CD4-positive, alpha-beta T cell (primary cell): ENCODE results near the gene ABCC8. TPM values are rescaled to one million over a fixed set of nuclear protein-coding genes. Genes with fewer than 3 reads are reported as not detected.

ENCODE experiments used
- ATAC-seq: fragments of 200-7000 bp; cut with Tn5 transposase; one replicate; pipeline ENCODE4 v1.10.0; 2022; ENCODE audit warnings: mild to moderate bottlenecking; ENCODE audit not compliant: poor library complexity
- CTCF ChIA-PET: fragments of 350-600 bp; sonication (Branson Sonifier 250); formaldehyde crosslinking; loops from one replicate; lab custom pipeline; 2021; ENCODE audit warnings: antibody characterized with exemption, inconsistent platforms; lab: Charles Lee
- POLR2A ChIA-PET: fragments of 350-600 bp; sonication (Branson Sonifier 250); formaldehyde crosslinking; loops from one replicate; lab custom pipeline; 2021; ENCODE audit warnings: antibody characterized with exemption, inconsistent platforms; lab: Charles Lee
- DNase-seq, 14 experiments: peaks; one replicate each; pipeline ENCODE4 v3.0.0-alpha.2; 2013 to 2020; ENCODE audit warnings: mixed read lengths in 2 of 14
- H3K27ac ChIP-seq, 2 donors: one replicate each; pipeline versions ENCODE4 v1.5.1 to v1.7.0; 2013; ENCODE audit warnings: low read length in 2 of 2, low read depth in 1 of 2, mild to moderate bottlenecking in 1 of 2
- H3K27me3 ChIP-seq, 2 experiments: 1 replicate in 1 of 2; 2 replicates in 1 of 2; pipeline versions ENCODE4 v1.6.1 to v1.7.0; 2013; ENCODE audit warnings: low read length in 2 of 2, control low read depth in 1 of 2, mild to moderate bottlenecking in 1 of 2, moderate library complexity in 1 of 2; ENCODE audit not compliant: insufficient read depth in 2 of 2, control insufficient read depth in 1 of 2
- H3K36me3 ChIP-seq: one replicate; pipeline ENCODE4 v1.6.1; 2013; ENCODE audit warnings: low read length, control low read depth; ENCODE audit not compliant: insufficient read depth
- H3K4me1 ChIP-seq: one replicate; pipeline ENCODE4 v1.6.1; 2013; ENCODE audit warnings: low read length, control low read depth; ENCODE audit not compliant: insufficient read depth
- H3K4me3 ChIP-seq: one replicate; pipeline ENCODE4 v1.5.1; 2013; ENCODE audit warnings: mild to moderate bottlenecking, low read length, moderate library complexity
- H3K9me3 ChIP-seq, 2 experiments: 1 replicate in 1 of 2; 2 replicates in 1 of 2; pipeline versions ENCODE4 v1.6.1 to v1.7.0; 2013; ENCODE audit warnings: low read length in 2 of 2, mild to moderate bottlenecking in 2 of 2, control low read depth in 1 of 2, moderate library complexity in 1 of 2; ENCODE audit not compliant: control insufficient read depth in 1 of 2, insufficient read depth in 1 of 2
- H3K27ac Mint-ChIP-seq: one replicate; pipeline ENCODE4 v1.8.0; 2020; ENCODE audit warnings: mixed read lengths
- H3K27me3 Mint-ChIP-seq: one replicate; pipeline ENCODE4 v1.8.0; 2021; ENCODE audit warnings: mixed read lengths
- H3K36me3 Mint-ChIP-seq: one replicate; pipeline ENCODE4 v1.8.0; 2021; ENCODE audit warnings: low read depth, mixed read lengths
- H3K4me1 Mint-ChIP-seq: one replicate; pipeline ENCODE4 v1.8.0; 2021; ENCODE audit warnings: low read depth, mixed read lengths
- H3K4me3 Mint-ChIP-seq: one replicate; pipeline ENCODE4 v1.8.0; 2020; ENCODE audit warnings: mild to moderate bottlenecking, mixed read lengths
- H3K9me3 Mint-ChIP-seq: one replicate; pipeline ENCODE4 v1.8.0; 2020; ENCODE audit warnings: mixed read lengths
- intact Hi-C, 2 experiments: fragments of 100-400 bp; cut with DNase I in 1 of 2; cut with micrococcal nuclease in 1 of 2; formaldehyde crosslinking; loops; one replicate each; pipeline versions ENCODE4 v1.15.1 to v1.9.0; 2023 to 2025; cut with DNase I, micrococcal nuclease
- total RNA-seq, 174 experiments: library from RNA in 2 of 174; stranded (reverse) in 2 of 174; gene quantifications; one replicate each; pipeline ENCODE4 v1.2.3 and lab custom pipeline; 2021 to 2026
- TF ChIP-seq, protein P1 (sequence below): fragments of 200-600 bp; IDR thresholded peaks from one replicate; pipeline ENCODE4 v1.8.0; 2022; ENCODE audit warnings: antibody characterized with exemption, mild to moderate bottlenecking

ABCC8 gene
- total RNA-seq, 2 experiments from 2014 or later = not detected

DNA sequence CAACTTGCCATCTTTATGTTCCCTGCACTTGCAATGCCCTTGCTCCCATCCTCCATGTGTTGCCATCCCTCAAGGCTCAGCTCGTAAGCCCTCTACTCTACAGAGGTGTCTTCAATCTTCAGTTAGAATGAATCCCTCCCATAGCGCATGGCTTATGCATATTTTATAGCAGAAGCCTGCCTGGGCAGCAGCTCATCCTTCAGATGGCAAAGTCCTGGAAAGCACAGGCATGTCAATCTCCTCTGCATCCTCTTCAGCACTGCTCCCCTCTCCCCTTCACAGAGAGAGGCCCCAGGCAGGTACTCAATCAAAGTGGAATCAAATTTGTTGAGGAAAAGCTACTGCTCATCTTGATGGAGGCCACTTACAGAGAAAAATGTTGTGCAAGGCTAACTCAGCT, 31.1 kb upstream of the ABCC8 start:
- H3K4me3 ChIP-seq = no peak overlapping the region
- TF ChIP-seq, protein P1, sequence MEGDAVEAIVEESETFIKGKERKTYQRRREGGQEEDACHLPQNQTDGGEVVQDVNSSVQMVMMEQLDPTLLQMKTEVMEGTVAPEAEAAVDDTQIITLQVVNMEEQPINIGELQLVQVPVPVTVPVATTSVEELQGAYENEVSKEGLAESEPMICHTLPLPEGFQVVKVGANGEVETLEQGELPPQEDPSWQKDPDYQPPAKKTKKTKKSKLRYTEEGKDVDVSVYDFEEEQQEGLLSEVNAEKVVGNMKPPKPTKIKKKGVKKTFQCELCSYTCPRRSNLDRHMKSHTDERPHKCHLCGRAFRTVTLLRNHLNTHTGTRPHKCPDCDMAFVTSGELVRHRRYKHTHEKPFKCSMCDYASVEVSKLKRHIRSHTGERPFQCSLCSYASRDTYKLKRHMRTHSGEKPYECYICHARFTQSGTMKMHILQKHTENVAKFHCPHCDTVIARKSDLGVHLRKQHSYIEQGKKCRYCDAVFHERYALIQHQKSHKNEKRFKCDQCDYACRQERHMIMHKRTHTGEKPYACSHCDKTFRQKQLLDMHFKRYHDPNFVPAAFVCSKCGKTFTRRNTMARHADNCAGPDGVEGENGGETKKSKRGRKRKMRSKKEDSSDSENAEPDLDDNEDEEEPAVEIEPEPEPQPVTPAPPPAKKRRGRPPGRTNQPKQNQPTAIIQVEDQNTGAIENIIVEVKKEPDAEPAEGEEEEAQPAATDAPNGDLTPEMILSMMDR = no peak
- ChIA-PET CTCF (interaction anchor here (1.8 kb wide), 1 partner anchor 124 kb away, joined by 8 read pairs; no protein-coding TSS in a partner anchor), POLR2A (no interaction called here)
- DNase-seq = no peak
- no peaks in the 10 kb centered on the region for H3K9me3 ChIP-seq
- no peaks in the 10 kb centered on the region for H3K9me3 Mint-ChIP-seq
- no peak for ATAC-seq
- no peaks in the 10 kb centered on the region for H3K27me3 ChIP-seq
- H3K36me3 ChIP-seq = no peaks in the 10 kb centered on the region
- H3K36me3 Mint-ChIP-seq = no peaks in the 10 kb centered on the region
- H3K4me1 Mint-ChIP-seq = no peaks in the 10 kb centered on the region
- peaks cover 20% of the 10 kb centered on the region for H3K27me3 Mint-ChIP-seq
- no peak overlapping the region for H3K4me3 Mint-ChIP-seq
- H3K27ac Mint-ChIP-seq = no peak overlapping the region
- intact Hi-C loops = no loop called here
- no peaks in the 10 kb centered on the region for H3K4me1 ChIP-seq
- H3K27ac ChIP-seq = no peak overlapping the region

DNA sequence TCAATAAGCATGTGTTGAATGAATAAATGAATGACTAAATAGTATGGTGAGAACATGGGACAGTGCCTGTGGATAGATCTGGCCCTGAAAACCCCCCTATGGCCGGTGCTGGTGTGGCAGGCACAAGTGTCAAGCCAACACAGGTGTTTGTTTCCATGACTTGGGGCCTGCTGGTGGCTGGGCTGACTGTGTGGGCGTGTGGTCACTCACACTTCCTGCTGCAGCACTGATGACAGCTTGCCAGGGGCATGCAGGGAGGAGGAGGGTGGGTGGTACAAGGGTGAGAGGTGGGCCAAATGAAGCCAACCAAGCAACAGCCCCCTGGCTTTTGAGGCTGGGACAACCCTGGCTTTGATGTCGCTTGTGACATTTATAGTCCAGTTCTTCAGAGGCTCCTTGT, 30.3 kb upstream of the ABCC8 start:
- H3K4me1 ChIP-seq = no peaks in the 10 kb centered on the region
- H3K36me3 Mint-ChIP-seq = no peaks in the 10 kb centered on the region
- no peak overlapping the region for H3K4me3 Mint-ChIP-seq
- no peaks in the 10 kb centered on the region for H3K9me3 Mint-ChIP-seq
- H3K9me3 ChIP-seq = no peaks in the 10 kb centered on the region
- no peak overlapping the region for H3K27ac ChIP-seq
- POLR2A ChIA-PET = interaction anchor here (0.9 kb wide), 1 partner anchor 277 kb away, joined by 4 read pairs; no protein-coding TSS in a partner anchor
- H3K4me1 Mint-ChIP-seq = no peaks in the 10 kb centered on the region
- ATAC-seq (no peak), DNase-seq (no peak)
- H3K27me3 ChIP-seq = no peaks in the 10 kb centered on the region
- TF ChIP-seq, protein P1 = no peak
- peaks cover 20% of the 10 kb centered on the region for H3K27me3 Mint-ChIP-seq
- no peak overlapping the region for H3K4me3 ChIP-seq
- CTCF ChIA-PET = interaction anchor here (1.5 to 1.8 kb wide), 2 partner anchors 123 to 277 kb away, joined by 8 read pairs; no protein-coding TSS in a partner anchor
- no peak overlapping the region for H3K27ac Mint-ChIP-seq
- intact Hi-C loops = no loop called here
- no peaks in the 10 kb centered on the region for H3K36me3 ChIP-seq

DNA sequence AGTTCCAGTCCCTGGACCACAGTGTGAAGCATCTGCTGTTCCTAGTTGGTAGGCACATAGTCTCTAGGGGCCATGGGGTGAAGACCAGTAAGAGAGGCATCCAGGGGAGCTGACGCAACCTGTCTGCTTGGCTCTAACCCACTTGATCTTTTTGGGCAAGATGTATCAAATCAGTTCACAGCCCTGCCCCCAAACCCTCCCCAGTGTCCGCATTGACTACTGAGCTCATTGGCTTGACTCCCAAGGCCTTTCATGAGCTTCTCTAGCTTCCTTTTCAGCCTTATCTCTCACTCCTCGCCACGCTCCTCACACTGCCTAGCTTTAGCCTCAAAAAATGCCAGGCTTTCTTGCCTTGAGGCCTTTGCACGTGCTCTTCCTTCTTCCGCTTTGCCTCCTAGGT, 29.7 kb upstream of the ABCC8 start:
- Histone ChIP-seq H3K27ac (no peak overlapping the region), H3K9me3 (no peaks in the 10 kb centered on the region), H3K4me3 (no peak overlapping the region), H3K4me1 (no peaks in the 10 kb centered on the region), H3K27me3 (no peaks in the 10 kb centered on the region), H3K36me3 (no peaks in the 10 kb centered on the region)
- intact Hi-C loops = no loop called here
- ChIA-PET CTCF (interaction anchor here (1.5 kb wide), 1 partner anchor 276 kb away, joined by 8 read pairs; no protein-coding TSS in a partner anchor), POLR2A (interaction anchor here (0.9 kb wide), 1 partner anchor 277 kb away, joined by 4 read pairs; no protein-coding TSS in a partner anchor)
- Mint-ChIP-seq H3K4me3 (no peak overlapping the region), H3K4me1 (no peaks in the 10 kb centered on the region), H3K27ac (no peak overlapping the region), H3K36me3 (no peaks in the 10 kb centered on the region), H3K27me3 (peaks cover 20% of the 10 kb centered on the region), H3K9me3 (no peaks in the 10 kb centered on the region)
- TF ChIP-seq, protein P1 = no peak
- no peak for ATAC-seq
- DNase-seq = no peak
